Kidney (tissue), 14 donors: Measurements from ENCODE around the gene TGM1. TPM values are rescaled to one million over a fixed set of nuclear protein-coding genes. Genes with fewer than 3 reads are reported as not detected.
A peak's percentile ranks its signal among the peaks of the same experiment; 100 is the strongest.

Experiments used
- DNase-seq, 5 donors: peaks; one replicate each; pipeline ENCODE4 v3.0.0-alpha.2; 2013 to 2020
- FAIRE-seq: peaks from 2 replicates; lab custom pipeline; 2012; peaks lifted over from hg19 to GRCh38; lab: Jason Lieb, UNC
- H3K27ac ChIP-seq, 2 donors: one replicate each; pipeline ENCODE4 v1.7.0; 2013; ENCODE audit warnings: low read depth in 2 of 2, low read length in 2 of 2, inconsistent platforms in 1 of 2
- H3K27me3 ChIP-seq: one replicate; pipeline ENCODE4 v1.7.1; 2013; ENCODE audit warnings: low read length, inconsistent platforms; ENCODE audit not compliant: control insufficient read depth, insufficient read depth
- H3K36me3 ChIP-seq, 3 donors: one replicate each; pipeline versions ENCODE4 v1.7.0 to v1.7.1; 2013; ENCODE audit warnings: low read length in 3 of 3, control low read depth in 1 of 3, inconsistent platforms in 1 of 3; ENCODE audit not compliant: insufficient read depth in 3 of 3, control insufficient read depth in 2 of 3
- H3K4me1 ChIP-seq, 3 donors: one replicate each; pipeline versions ENCODE4 v1.7.0 to v1.7.1; 2013; ENCODE audit warnings: low read length in 3 of 3, inconsistent platforms in 1 of 3, low read depth in 1 of 3; ENCODE audit not compliant: control insufficient read depth in 2 of 3, insufficient read depth in 2 of 3
- H3K4me3 ChIP-seq, 3 donors: one replicate each; pipeline versions ENCODE4 v1.7.0 to v1.8.1; 2013; ENCODE audit warnings: low read length in 3 of 3, control low read depth in 1 of 3, inconsistent platforms in 1 of 3
- H3K9ac ChIP-seq, 3 donors: one replicate each; pipeline versions ENCODE4 v1.7.0 to v1.7.1; 2013; ENCODE audit warnings: low read length in 3 of 3, control low read depth in 1 of 3, inconsistent platforms in 1 of 3
- H3K9me3 ChIP-seq, 3 donors: one replicate each; pipeline versions ENCODE4 v1.7.0 to v1.7.1; 2013; ENCODE audit warnings: low read length in 3 of 3, control low read depth in 1 of 3, inconsistent platforms in 1 of 3; ENCODE audit not compliant: control insufficient read depth in 2 of 3, insufficient read depth in 1 of 3
- intact Hi-C: fragments of 100-400 bp; cut with DNase I; formaldehyde crosslinking; loops from one replicate; pipeline ENCODE4 v1.11.1; 2022
- polyA plus RNA-seq: library from polyadenylated mRNA; stranded (reverse); fragments of 350-450 nt; fragmentation: Illumina TruSeq; extraction: RNeasy Lipid Tissue Mini Kit (QIAGEN cat#74804); gene quantifications from one replicate; pipeline ENCODE4 v1.2.3, GENCODE V29; 2014; ENCODE audit warnings: low read depth, low replicate concordance; ENCODE audit not compliant: insufficient read depth
- total RNA-seq: library from RNA; stranded (reverse); fragmentation: NEBNext Ultra II Directional; extraction: Animal tissue kit (Norgen Biotek cat#: 25700); gene quantifications from one replicate; pipeline ENCODE4 v1.2.1, GENCODE V29; 2021
- TF ChIP-seq, protein P1 (sequence below): IDR thresholded peaks from 3 replicates; pipeline ENCODE4 v1.5.1; 2012; ENCODE audit warnings: mild to moderate bottlenecking, moderate library complexity, borderline replicate concordance; ENCODE audit not compliant: insufficient read depth; ENCODE audit errors: extremely low read depth
- donor health status: control.
- donor health status: control.
- donor health status: control.
- donor health status: control.
- donor health status: control.
- donor health status: DM: yes; HTN: yes; CAD: no.
- donor health status: Normal renal cell carcinoma (clear cell type).

Gene TGM1
- total and polyA plus RNA-seq, 2 donors from 2014 or later = 4.5 to 13.1 TPM

DNA sequence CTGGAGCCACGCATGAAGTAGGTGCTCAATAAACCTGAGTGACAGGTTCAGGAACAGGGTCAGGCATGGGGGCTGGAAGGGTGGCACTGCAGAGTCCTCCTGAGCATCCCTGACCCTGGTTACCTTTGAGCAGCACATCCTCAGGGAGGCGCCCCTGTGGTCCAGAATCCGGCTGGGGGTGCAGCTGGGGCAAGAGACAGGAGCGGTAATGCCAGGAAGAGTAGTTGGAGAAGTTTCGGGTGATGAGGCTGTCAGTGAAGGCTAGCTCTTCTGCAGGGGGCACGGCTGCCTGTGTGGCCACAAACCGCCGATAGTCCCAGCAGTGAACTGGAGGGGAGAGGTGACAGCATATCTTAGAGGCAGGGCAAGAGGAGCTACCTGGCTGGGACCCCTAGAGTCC is 6.4 kb upstream of the TGM1 start:
- Histone ChIP-seq H3K9ac (no peak overlapping the region), H3K4me3 (no peak overlapping the region), H3K4me1 (peaks cover 0 to 10% (median 0%) of the 10 kb centered on the region in 3 donors), H3K9me3 (no peaks in the 10 kb centered on the region), H3K36me3 (peaks cover 0 to 7% (median 7%) of the 10 kb centered on the region in 3 donors), H3K27me3 (no peaks in the 10 kb centered on the region), H3K27ac (no peak overlapping the region)
- DNase-seq = peak in 1 of 5 donors; percentile 62
- FAIRE-seq = no peak
- TF ChIP-seq, protein P1, sequence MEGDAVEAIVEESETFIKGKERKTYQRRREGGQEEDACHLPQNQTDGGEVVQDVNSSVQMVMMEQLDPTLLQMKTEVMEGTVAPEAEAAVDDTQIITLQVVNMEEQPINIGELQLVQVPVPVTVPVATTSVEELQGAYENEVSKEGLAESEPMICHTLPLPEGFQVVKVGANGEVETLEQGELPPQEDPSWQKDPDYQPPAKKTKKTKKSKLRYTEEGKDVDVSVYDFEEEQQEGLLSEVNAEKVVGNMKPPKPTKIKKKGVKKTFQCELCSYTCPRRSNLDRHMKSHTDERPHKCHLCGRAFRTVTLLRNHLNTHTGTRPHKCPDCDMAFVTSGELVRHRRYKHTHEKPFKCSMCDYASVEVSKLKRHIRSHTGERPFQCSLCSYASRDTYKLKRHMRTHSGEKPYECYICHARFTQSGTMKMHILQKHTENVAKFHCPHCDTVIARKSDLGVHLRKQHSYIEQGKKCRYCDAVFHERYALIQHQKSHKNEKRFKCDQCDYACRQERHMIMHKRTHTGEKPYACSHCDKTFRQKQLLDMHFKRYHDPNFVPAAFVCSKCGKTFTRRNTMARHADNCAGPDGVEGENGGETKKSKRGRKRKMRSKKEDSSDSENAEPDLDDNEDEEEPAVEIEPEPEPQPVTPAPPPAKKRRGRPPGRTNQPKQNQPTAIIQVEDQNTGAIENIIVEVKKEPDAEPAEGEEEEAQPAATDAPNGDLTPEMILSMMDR = no peak
- intact Hi-C loops = no loop called here

DNA sequence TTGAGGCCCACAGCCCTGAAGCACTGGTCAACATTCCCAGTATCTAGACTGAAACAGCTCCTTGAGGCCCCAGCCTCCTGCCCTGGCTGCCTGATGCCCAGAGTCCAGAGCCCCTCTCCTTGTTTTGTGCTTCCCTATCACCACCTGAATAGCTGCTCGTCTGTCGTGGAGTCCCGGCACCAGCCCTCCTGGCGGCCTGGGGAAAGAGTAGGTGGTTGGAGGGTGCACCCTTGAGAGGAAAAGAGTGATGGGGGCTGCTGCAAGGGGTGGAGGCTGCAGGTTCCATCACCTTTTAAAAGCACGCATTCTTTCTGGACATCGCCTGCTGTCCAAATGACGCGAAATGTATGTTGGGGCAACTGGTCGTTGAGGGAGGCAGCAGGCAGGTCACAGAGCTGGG is 5.2 kb upstream of the TGM1 start:
- H3K27me3 ChIP-seq = no peaks in the 10 kb centered on the region
- TF ChIP-seq, protein P1 = no peak
- peak in 1 of 5 donors; percentile 54 for DNase-seq
- intact Hi-C loops = no loop called here
- no peaks in the 10 kb centered on the region for H3K9me3 ChIP-seq
- no peak overlapping the region for H3K4me3 ChIP-seq
- H3K36me3 ChIP-seq = peaks cover 0 to 7% (median 7%) of the 10 kb centered on the region in 3 donors
- peaks cover 0 to 10% (median 0%) of the 10 kb centered on the region in 3 donors for H3K4me1 ChIP-seq
- H3K9ac ChIP-seq = no peak overlapping the region
- no peak for FAIRE-seq
- no peak overlapping the region for H3K27ac ChIP-seq

- H3K9ac ChIP-seq = no peak overlapping the region
- FAIRE-seq (no peak), DNase-seq (peak in 1 of 5 donors; percentile 62)
- no peak overlapping the region for H3K4me3 ChIP-seq
- peaks cover 0 to 10% (median 0%) of the 10 kb centered on the region in 3 donors for H3K4me1 ChIP-seq
- no peaks in the 10 kb centered on the region for H3K9me3 ChIP-seq
- H3K27me3 ChIP-seq = no peaks in the 10 kb centered on the region
- TF ChIP-seq, protein P1 = no peak
- peaks cover 0 to 7% (median 7%) of the 10 kb centered on the region in 3 donors for H3K36me3 ChIP-seq
- intact Hi-C loops = no loop called here
- no peak overlapping the region for H3K27ac ChIP-seq
Observed at GRCh38 chr14:24267516-24267915, 4.5 kb upstream of the TGM1 start.
